ENCODE results near the gene NADSYN1. TPM values are rescaled to one million over a fixed set of nuclear protein-coding genes. Genes with fewer than 3 reads are reported as not detected.

The NADSYN1 gene
- total RNA-seq, 3 donors from 2014 or later (not counting 1 experiment from before 2014, with no cell fraction given): 134 to 156 (median 150) TPM

GRCh38 chr11:71423181-71423790 is 29.7 kb upstream of the NADSYN1 start:
- Mint-ChIP-seq H3K27ac (no peak overlapping the region), H3K4me1 (no peaks in the 10 kb centered on the region), H3K9me3 (no peaks in the 10 kb centered on the region), H3K36me3 (no peaks in the 10 kb centered on the region), H3K4me3 (no peak overlapping the region), H3K27me3 (ENCODE audit: low read depth in 2 of 2) (peaks cover under 1 to 3% of the 10 kb centered on the region in 2 donors)
- H3K27ac ChIP-seq (ENCODE audit: low read length): no peak overlapping the region
- no peaks in the 10 kb centered on the region for H3K9me3 ChIP-seq (ENCODE audit: control insufficient read depth, insufficient read depth, low read length)
- WGBS (ENCODE audit: insufficient coverage): 81% methylated on average over 4 of the region's 7 CpGs
- H3K27me3 ChIP-seq (ENCODE audit: control insufficient read depth, insufficient read depth, low read length): no peaks in the 10 kb centered on the region
- no peak overlapping the region for H3K4me3 ChIP-seq (ENCODE audit: low read length)
- intact Hi-C loops (cut with micrococcal nuclease): no loop called here
- DNase-seq (no peak), ATAC-seq (no peak)
- H3K4me1 ChIP-seq (ENCODE audit: control insufficient read depth, insufficient read depth, low read length): peaks cover 4% of the 10 kb centered on the region
- H3K36me3 ChIP-seq (ENCODE audit: control insufficient read depth, insufficient read depth, low read length): no peaks in the 10 kb centered on the region
- no peak for TF ChIP-seq CTCF (IDR thresholded peaks at IDR 0.05)

GRCh38 chr11:71425409-71425808 is 27.6 kb upstream of the NADSYN1 start:
- no peaks in the 10 kb centered on the region for H3K36me3 Mint-ChIP-seq
- Histone ChIP-seq H3K36me3 (ENCODE audit: control insufficient read depth, insufficient read depth, low read length) (no peaks in the 10 kb centered on the region), H3K4me3 (ENCODE audit: low read length) (no peak overlapping the region), H3K27me3 (ENCODE audit: control insufficient read depth, insufficient read depth, low read length) (no peaks in the 10 kb centered on the region), H3K4me1 (ENCODE audit: control insufficient read depth, insufficient read depth, low read length) (no peaks in the 10 kb centered on the region), H3K27ac (ENCODE audit: low read length) (no peak overlapping the region), H3K9me3 (ENCODE audit: control insufficient read depth, insufficient read depth, low read length) (no peaks in the 10 kb centered on the region)
- 84% methylated on average over 2 of the region's 2 CpGs for WGBS (ENCODE audit: insufficient coverage)
- no peak overlapping the region for H3K4me3 Mint-ChIP-seq
- no peak for TF ChIP-seq CTCF (IDR thresholded peaks at IDR 0.05)
- H3K4me1 Mint-ChIP-seq: peaks cover 5 to 9% of the 10 kb centered on the region in 2 donors
- no peak for ATAC-seq
- H3K27ac Mint-ChIP-seq: no peak overlapping the region
- intact Hi-C loops (cut with micrococcal nuclease): no loop called here
- no peak for DNase-seq
- H3K27me3 Mint-ChIP-seq (ENCODE audit: low read depth in 2 of 2): peaks cover 3 to 10% of the 10 kb centered on the region in 2 donors
- no peaks in the 10 kb centered on the region for H3K9me3 Mint-ChIP-seq

GRCh38 chr11:71425860-71426259 is 27.1 kb upstream of the NADSYN1 start:
- Histone ChIP-seq H3K4me3 (ENCODE audit: low read length) (no peak overlapping the region), H3K9me3 (ENCODE audit: control insufficient read depth, insufficient read depth, low read length) (no peaks in the 10 kb centered on the region), H3K27ac (ENCODE audit: low read length) (no peak overlapping the region), H3K4me1 (ENCODE audit: control insufficient read depth, insufficient read depth, low read length) (no peaks in the 10 kb centered on the region), H3K36me3 (ENCODE audit: control insufficient read depth, insufficient read depth, low read length) (no peaks in the 10 kb centered on the region), H3K27me3 (ENCODE audit: control insufficient read depth, insufficient read depth, low read length) (no peaks in the 10 kb centered on the region)
- no peak for TF ChIP-seq CTCF (IDR thresholded peaks at IDR 0.05)
- no peak for DNase-seq
- intact Hi-C loops (cut with micrococcal nuclease): no loop called here
- H3K27me3 Mint-ChIP-seq (ENCODE audit: low read depth in 2 of 2): peaks cover 3 to 10% of the 10 kb centered on the region in 2 donors
- H3K9me3 Mint-ChIP-seq: no peaks in the 10 kb centered on the region
- no peak overlapping the region for H3K4me3 Mint-ChIP-seq
- H3K36me3 Mint-ChIP-seq: no peaks in the 10 kb centered on the region
- peaks cover 5 to 9% of the 10 kb centered on the region in 2 donors for H3K4me1 Mint-ChIP-seq
- no peak for ATAC-seq
- H3K27ac Mint-ChIP-seq: no peak overlapping the region
- 74% methylated on average over 4 of the region's 4 CpGs for WGBS (ENCODE audit: insufficient coverage)

- intact Hi-C loops (cut with micrococcal nuclease): no loop called here
- Mint-ChIP-seq H3K27me3 (ENCODE audit: low read depth in 2 of 2) (peaks cover 3 to 10% of the 10 kb centered on the region in 2 donors), H3K36me3 (no peaks in the 10 kb centered on the region), H3K4me3 (no peak overlapping the region), H3K4me1 (peaks cover 5 to 9% of the 10 kb centered on the region in 2 donors), H3K27ac (no peak overlapping the region), H3K9me3 (no peaks in the 10 kb centered on the region)
- ATAC-seq (no peak), DNase-seq (no peak)
- Histone ChIP-seq H3K9me3 (ENCODE audit: control insufficient read depth, insufficient read depth, low read length) (no peaks in the 10 kb centered on the region), H3K36me3 (ENCODE audit: control insufficient read depth, insufficient read depth, low read length) (no peaks in the 10 kb centered on the region), H3K4me3 (ENCODE audit: low read length) (no peak overlapping the region), H3K4me1 (ENCODE audit: control insufficient read depth, insufficient read depth, low read length) (no peaks in the 10 kb centered on the region), H3K27me3 (ENCODE audit: control insufficient read depth, insufficient read depth, low read length) (no peaks in the 10 kb centered on the region), H3K27ac (ENCODE audit: low read length) (no peak overlapping the region)
- WGBS (ENCODE audit: insufficient coverage): 100% methylated on average over 1 of the region's 3 CpGs
- TF ChIP-seq CTCF (IDR thresholded peaks at IDR 0.05): no peak
Measured at GRCh38 chr11:71426413-71426812, 26.6 kb upstream of the NADSYN1 start.

Data from natural killer cell (primary cell).